SJCRH30 (cell line): ENCODE measurements around the gene SYT1. TPM values are rescaled to one million over a fixed set of nuclear protein-coding genes. Genes with fewer than 3 reads are reported as not detected.
A peak's percentile ranks its signal among the peaks of the same experiment; 100 is the strongest.

Source experiments
- DNase-seq, 2 experiments: peaks; one replicate each; pipeline ENCODE4 v3.0.0-alpha.2; 2015 to 2020
- H3K27ac ChIP-seq: fragments of 250-450 bp; sonication (Bioruptor Pico); 2 replicates; pipeline ENCODE4 v1.5.1; 2020; ENCODE audit warnings: mild to moderate bottlenecking, moderate library complexity
- H3K27me3 ChIP-seq: fragments of 250-450 bp; sonication (Bioruptor Pico); 2 replicates; pipeline ENCODE4 v1.5.1; 2020; ENCODE audit warnings: mild to moderate bottlenecking, moderate library complexity
- H3K36me3 ChIP-seq: fragments of 250-450 bp; sonication (Bioruptor Pico); 2 replicates; pipeline ENCODE4 v1.5.1; 2020; ENCODE audit warnings: mild to moderate bottlenecking, moderate library complexity
- H3K4me1 ChIP-seq: fragments of 250-450 bp; sonication (Bioruptor Pico); 2 replicates; pipeline ENCODE4 v1.5.1; 2020; ENCODE audit warnings: mild to moderate bottlenecking, moderate library complexity
- H3K4me3 ChIP-seq: fragments of 250-450 bp; sonication (Bioruptor Pico); 2 replicates; pipeline ENCODE4 v1.5.1; 2020; ENCODE audit warnings: mild to moderate bottlenecking, moderate library complexity
- H3K9me3 ChIP-seq: fragments of 250-450 bp; sonication (Bioruptor Pico); replicated peaks from 2 replicates; pipeline ENCODE4 v1.5.1; 2020; ENCODE audit warnings: mild to moderate bottlenecking, moderate library complexity
- total RNA-seq: library from RNA; depleted of rRNA; stranded (reverse); fragments of >200 nt; shearing (Covaris generic); gene quantifications from 2 replicates; pipeline ENCODE4 v1.2.3, GENCODE V29; 2014

SYT1 gene
- total RNA-seq, 1 experiment from 2014 or later: 6.8 TPM

DNA sequence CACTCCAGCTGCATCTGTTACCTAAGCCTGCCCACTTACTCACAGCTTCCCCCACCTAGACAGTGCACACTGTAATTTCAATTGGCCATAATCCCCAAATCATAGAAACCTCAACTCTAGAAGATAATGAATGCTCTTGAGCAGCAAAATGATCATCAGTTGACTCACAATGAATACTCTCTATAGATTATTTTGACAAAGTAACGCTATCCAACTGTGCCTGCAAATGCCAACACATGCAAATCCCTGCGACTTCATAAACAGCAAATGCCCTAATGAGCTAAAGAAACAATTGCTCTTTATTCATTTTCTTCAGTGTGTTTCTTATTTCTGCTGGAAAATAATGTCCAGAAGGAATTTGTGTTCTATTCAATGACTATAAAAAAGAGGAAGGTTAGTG is 506.7 kb downstream of the SYT1 start:
- no peaks in the 10 kb centered on the region for H3K36me3 ChIP-seq
- H3K9me3 ChIP-seq: no peaks in the 10 kb centered on the region
- H3K4me3 ChIP-seq: no peak overlapping the region
- no peaks in the 10 kb centered on the region for H3K27me3 ChIP-seq
- H3K27ac ChIP-seq: no peak overlapping the region
- H3K4me1 ChIP-seq: no peaks in the 10 kb centered on the region
- no peak for DNase-seq

DNA sequence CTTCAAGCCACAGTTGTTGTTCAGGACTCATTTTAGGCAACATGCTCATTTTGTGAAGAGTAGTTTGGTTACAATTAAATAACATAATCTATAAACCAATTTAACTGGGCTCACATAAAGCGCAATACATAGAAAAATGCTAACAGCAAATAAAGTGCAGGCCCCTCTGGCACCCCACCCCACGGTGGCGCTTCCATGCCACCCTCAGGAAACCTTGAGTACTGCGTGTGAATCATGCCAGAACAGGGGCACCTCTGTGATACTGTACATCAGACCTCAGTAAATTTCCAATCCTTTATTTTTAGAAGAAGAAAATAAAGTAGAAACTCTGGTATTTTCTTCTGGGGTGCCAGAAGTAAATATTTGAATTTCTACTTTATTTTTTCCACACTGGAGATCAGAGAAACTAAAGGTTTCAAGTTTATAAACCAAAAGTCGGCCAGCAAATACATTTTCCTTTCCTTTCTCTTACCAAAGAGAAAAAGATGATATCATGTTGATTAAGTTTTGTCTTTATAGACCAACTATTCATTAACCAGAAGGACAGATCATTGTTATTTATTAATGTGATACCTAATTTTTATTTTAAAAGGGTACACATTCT is 509.4 kb downstream of the SYT1 start:
- H3K4me1 ChIP-seq: no peaks in the 10 kb centered on the region
- no peaks in the 10 kb centered on the region for H3K36me3 ChIP-seq
- no peaks in the 10 kb centered on the region for H3K27me3 ChIP-seq
- no peaks in the 10 kb centered on the region for H3K9me3 ChIP-seq
- no peak overlapping the region for H3K4me3 ChIP-seq
- H3K27ac ChIP-seq: no peak overlapping the region
- peak; percentile 30 to 67 for DNase-seq

DNA sequence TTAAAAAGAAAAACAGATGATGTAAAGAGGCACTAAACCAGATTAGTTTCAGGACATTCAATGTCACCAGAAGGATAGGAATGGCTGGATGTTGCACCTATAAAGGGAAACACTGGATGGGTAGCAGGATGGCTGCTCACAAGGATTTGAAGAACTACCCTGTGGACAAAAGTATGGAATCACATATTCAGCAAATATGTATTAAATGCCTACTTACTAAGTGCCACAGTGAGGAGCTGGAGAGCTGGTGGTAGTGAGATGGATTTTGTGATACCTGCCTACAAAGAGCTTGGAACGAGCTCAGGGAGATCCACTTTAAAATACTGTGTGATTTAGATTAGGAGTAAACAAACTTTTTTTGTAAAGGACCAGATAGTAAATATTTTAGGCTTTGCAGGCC is 510.0 kb downstream of the SYT1 start:
- no peaks in the 10 kb centered on the region for H3K27me3 ChIP-seq
- no peaks in the 10 kb centered on the region for H3K9me3 ChIP-seq
- no peaks in the 10 kb centered on the region for H3K36me3 ChIP-seq
- no peaks in the 10 kb centered on the region for H3K4me1 ChIP-seq
- no peak for DNase-seq
- H3K4me3 ChIP-seq: no peak overlapping the region
- no peak overlapping the region for H3K27ac ChIP-seq

DNA sequence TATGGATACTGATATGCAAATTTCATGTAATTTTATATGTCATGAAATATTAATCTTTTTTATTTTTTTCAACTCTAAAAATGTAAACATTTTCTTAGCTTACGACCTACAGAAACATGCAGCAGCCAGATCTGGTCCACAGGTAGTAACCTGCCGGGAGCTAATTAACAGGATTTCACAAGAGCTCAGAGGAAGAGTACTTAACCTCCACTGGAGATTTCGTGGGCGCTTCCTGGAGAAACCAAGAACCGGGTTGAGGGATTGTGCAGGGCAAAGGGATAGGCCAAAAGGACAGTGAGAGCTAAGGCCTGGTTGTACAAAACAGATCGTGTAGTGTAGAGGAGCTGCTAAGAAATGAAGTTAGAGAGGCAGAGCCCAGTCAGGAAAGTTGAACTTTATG is 510.5 kb downstream of the SYT1 start:
- H3K27ac ChIP-seq: no peak overlapping the region
- H3K27me3 ChIP-seq: no peaks in the 10 kb centered on the region
- no peaks in the 10 kb centered on the region for H3K36me3 ChIP-seq
- H3K4me3 ChIP-seq: no peak overlapping the region
- no peaks in the 10 kb centered on the region for H3K9me3 ChIP-seq
- H3K4me1 ChIP-seq: no peaks in the 10 kb centered on the region
- DNase-seq: no peak

DNA sequence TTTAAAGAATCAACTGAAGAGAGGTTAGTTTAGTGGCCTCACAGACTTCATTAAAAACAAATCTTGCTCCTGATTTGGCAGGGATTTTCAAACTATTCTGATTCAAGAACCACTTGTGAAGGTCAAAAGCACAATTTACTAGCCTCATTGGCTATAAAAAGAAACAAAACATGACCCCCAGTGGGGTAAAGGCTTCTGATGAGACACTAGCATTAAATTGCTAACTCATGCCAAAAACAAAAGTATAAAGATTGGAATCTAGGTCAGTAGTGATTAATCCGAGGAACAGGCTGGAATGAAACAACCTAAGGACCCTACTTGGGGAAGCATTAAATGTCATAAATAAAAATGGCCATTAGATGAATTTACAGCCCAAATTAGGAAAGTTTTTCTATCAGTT is 513.9 kb downstream of the SYT1 start:
- H3K9me3 ChIP-seq: no peaks in the 10 kb centered on the region
- H3K27me3 ChIP-seq: no peaks in the 10 kb centered on the region
- H3K4me1 ChIP-seq: no peaks in the 10 kb centered on the region; the same call in 1 of the 2 replicates
- no peak overlapping the region for H3K27ac ChIP-seq
- no peak for DNase-seq
- H3K36me3 ChIP-seq: peaks cover under 1% of the 10 kb centered on the region; the same call in 1 of the 2 replicates
- H3K4me3 ChIP-seq: no peak overlapping the region

DNA sequence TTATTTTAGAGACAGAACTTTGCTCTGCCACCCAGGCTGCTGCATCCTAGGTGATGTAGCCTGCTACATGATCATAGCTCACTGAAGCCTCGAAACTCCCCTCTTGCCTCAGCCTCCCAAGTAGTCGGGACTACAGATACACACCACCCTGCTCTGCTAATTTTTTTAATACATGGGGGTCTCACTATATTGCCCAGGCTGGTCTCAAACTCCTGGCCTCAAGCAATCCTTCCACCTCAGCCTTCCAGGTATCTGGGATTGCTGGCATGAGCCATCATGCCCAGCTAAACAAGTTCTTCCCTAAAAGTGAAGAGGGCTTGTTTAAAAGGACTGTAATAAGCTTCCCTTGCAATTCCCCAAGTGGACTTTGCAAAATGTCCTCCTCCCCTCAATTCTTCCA is 515.8 kb downstream of the SYT1 start:
- Histone ChIP-seq H3K27ac (no peak overlapping the region), H3K9me3 (no peaks in the 10 kb centered on the region), H3K4me3 (no peak overlapping the region), H3K4me1 (no peaks in the 10 kb centered on the region; the same call in 1 of the 2 replicates), H3K36me3 (peaks cover 2% of the 10 kb centered on the region; the same call in 1 of the 2 replicates), H3K27me3 (no peaks in the 10 kb centered on the region)
- no peak for DNase-seq

DNA sequence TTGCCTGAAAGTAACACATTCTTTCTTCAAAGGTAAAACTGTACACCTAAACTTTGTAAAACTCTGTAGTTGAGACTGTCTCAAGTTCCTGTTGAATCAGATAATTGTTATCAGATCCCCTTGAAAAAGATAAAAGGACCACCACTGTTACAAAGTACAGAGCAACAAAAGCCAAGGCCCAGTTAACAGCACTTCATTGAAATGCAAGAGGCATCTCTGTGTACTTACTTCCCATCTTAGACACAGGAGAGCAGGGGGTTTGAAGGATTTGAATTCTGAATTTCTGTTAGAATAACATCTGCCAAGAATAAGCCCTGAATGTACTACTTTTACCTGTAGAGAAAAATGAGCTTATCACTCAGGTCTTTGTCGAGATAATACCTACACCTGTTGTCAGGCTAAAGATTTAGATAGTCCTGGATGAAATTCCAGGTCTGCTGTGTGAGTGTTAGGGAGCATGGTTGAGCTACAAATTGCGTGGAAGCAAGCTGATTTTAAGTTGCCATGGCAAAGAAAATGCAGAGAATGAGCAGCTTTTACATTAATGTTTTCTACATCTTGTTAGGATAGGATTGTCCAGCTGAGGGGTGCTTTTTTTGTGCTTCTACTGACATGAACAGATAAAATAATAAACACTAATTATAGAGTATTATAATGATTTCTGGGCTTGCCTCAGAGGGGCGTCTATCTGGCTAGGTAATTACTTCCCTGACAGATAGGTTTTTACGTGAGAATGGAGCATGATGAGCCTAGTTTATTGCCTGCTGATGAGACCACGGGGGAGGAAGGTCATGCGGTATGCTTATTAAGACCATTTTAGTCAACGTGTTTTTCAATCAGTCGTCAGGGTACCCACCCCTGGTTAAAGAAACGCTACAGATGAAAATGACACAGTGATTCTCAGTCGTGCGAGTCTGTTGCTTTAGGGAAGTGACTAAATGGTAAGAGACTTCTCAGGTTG is 517.0 kb downstream of the SYT1 start:
- Histone ChIP-seq H3K9me3 (no peaks in the 10 kb centered on the region), H3K27me3 (no peaks in the 10 kb centered on the region), H3K4me1 (no peaks in the 10 kb centered on the region; the same call in 1 of the 2 replicates), H3K36me3 (peaks cover 2% of the 10 kb centered on the region; the same call in 1 of the 2 replicates), H3K4me3 (no peak overlapping the region), H3K27ac (no peak overlapping the region)
- DNase-seq: no peak

DNA sequence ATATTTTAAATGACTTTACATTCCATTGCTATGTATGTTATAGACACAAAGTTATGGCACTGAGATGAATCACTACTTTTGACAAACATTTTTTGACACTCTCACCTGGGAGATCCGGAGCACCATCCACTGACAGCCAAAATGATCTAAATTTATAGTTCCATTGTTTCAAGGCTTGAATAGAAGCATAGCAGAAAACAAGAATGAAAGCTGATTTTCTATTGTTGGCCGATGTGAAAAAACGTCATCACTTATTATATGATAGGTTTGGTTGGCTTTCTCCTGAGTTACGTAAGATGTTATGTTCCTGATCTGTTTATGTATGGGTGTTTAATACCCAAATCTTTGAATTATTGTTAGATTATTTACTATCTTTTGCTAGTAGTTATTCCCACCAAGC is 520.0 kb downstream of the SYT1 start:
- DNase-seq: no peak
- Histone ChIP-seq H3K4me1 (no peaks in the 10 kb centered on the region; the same call in 1 of the 2 replicates), H3K27me3 (no peaks in the 10 kb centered on the region), H3K36me3 (peaks cover 2% of the 10 kb centered on the region; the same call in 1 of the 2 replicates), H3K9me3 (no peaks in the 10 kb centered on the region), H3K4me3 (no peak overlapping the region), H3K27ac (no peak overlapping the region)

DNA sequence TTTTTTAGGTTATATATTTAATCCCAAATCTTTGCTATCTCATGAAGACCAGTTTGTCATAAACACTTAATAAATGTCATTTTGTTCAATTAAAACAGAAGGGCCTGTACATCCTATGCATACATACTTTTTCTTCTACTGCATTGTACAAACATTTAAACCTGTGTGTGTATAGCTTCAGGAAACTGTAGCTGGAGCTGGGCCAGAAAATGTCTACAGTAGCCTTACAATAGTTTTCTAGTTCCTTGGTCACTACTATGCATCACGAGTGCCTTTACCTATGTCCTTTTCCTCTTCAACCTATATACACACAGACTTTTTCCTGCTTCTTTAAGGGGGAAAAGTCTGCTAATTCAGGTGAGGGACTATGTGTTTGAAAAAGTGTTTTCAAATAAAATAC is 523.4 kb downstream of the SYT1 start:
- H3K4me1 ChIP-seq: no peaks in the 10 kb centered on the region

DNA sequence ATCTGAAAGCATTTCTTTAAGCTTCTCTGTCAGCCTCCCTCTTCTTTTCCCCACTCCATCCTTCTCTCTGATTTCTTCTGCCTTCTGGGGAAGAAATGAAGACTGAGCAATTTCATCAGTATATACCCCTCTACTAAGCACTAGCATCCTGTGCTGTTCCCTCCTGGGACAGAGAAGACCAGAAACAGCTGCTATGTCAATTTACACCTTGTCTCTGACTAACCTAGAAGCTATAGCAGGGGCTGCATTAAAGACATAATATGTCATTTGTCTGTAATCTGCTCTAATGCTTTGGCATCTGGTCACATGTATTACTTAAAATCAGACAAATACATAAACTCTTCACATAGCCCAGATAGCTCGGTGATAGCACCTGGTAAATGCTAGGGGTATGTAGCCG is 529.3 kb downstream of the SYT1 start:
- H3K27me3 ChIP-seq: no peaks in the 10 kb centered on the region
- H3K4me1 ChIP-seq: peaks cover 5% of the 10 kb centered on the region; the same call in 1 of the 2 replicates
- H3K36me3 ChIP-seq: no peaks in the 10 kb centered on the region
- H3K4me3 ChIP-seq: no peak overlapping the region
- DNase-seq: peak in 1 of 2 experiments; percentile 18
- H3K9me3 ChIP-seq: no peaks in the 10 kb centered on the region
- no peak overlapping the region for H3K27ac ChIP-seq

More for the DNA sequence above, 523.4 kb downstream of the SYT1 start:
- H3K27me3 ChIP-seq: no peaks in the 10 kb centered on the region
- no peak overlapping the region for H3K27ac ChIP-seq
- H3K4me3 ChIP-seq: no peak overlapping the region
- peaks cover 2% of the 10 kb centered on the region; the same call in 1 of the 2 replicates for H3K36me3 ChIP-seq
- H3K9me3 ChIP-seq: no peaks in the 10 kb centered on the region
- no peak for DNase-seq

DNA sequence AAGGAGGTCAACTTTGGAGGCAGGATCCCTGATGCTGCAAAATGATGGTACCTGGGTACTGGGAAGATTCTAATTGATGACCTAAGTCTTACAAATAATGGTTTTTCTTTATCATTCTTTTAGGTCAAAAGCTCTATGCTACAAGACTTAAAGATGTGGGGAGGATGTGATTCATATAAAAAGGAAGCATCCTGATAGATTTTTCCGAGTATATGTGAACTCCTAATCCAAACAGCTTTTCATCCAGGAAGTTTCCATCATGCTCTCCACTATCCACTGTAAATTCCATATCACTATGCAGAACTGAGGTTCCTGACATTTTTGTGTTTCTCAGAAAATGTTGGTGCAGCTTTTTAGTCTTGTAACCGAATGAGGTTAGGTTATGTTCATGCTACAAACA is 533.0 kb downstream of the SYT1 start:
- Histone ChIP-seq H3K27ac (no peak overlapping the region), H3K36me3 (no peaks in the 10 kb centered on the region), H3K9me3 (no peaks in the 10 kb centered on the region), H3K4me3 (no peak overlapping the region), H3K4me1 (peaks cover 5% of the 10 kb centered on the region; the same call in 1 of the 2 replicates), H3K27me3 (no peaks in the 10 kb centered on the region)
- no peak for DNase-seq

DNA sequence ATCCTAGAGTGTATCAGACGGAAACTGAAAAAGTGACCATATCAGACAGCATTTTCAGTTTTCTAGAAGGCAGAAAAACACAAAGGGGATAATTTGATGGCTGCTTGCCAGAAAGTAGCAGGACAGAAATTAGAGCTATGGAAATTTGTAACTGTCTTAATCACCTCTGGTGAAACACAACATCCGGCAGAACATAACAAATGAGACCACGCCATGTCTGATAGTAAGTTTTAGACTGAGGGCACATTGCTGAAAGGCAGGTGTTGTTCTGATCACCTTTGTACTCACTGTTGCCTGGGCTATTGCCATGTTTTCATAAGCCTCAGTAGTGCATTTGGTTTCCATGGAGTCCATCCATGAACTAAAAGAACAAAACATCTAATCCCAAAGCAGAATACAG is 535.9 kb downstream of the SYT1 start:
- Histone ChIP-seq H3K4me1 (no peaks in the 10 kb centered on the region), H3K36me3 (no peaks in the 10 kb centered on the region), H3K27me3 (no peaks in the 10 kb centered on the region), H3K9me3 (no peaks in the 10 kb centered on the region), H3K4me3 (no peak overlapping the region), H3K27ac (no peak overlapping the region)
- DNase-seq: no peak

DNA sequence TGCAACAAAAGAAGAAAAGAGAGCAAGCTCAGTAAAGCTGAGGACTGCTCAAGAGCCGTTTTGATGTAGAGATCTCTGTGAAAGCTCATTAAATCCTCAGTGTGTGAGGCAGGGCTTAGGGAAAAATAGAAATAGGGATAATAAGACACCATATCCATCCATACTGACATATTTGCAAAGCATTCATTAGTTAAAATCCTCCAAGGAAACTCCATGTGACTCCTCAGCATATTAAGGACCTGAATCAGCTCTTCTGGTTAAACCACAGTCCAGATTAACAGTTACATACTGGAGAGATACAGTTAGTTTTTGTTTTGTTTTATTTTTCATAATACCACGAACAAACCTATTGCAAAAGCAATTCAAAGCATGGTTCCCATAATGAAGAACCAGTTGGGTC is 538.0 kb downstream of the SYT1 start:
- H3K4me3 ChIP-seq: no peak overlapping the region
- no peaks in the 10 kb centered on the region for H3K4me1 ChIP-seq
- no peaks in the 10 kb centered on the region for H3K27me3 ChIP-seq
- H3K9me3 ChIP-seq: no peaks in the 10 kb centered on the region
- DNase-seq: no peak
- H3K27ac ChIP-seq: no peak overlapping the region
- no peaks in the 10 kb centered on the region for H3K36me3 ChIP-seq

DNA sequence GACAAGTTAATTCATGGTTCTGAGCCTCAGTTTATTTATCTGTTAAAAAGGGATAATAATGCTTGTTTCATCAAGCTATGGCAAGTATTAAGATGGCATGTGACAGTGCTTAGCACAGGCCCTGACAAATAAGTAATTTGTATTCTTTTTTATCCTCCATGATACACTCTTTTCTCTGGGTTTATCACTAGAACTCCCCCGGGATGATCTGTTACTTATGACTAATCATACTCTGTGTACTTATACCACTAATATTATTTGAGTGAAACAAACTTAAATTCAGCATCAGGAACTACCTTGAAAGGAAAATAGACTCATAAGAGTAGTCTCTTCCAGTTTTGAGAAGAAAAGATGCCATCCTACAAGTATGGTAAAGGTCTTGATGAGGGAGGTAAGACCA is 542.4 kb downstream of the SYT1 start:
- no peak overlapping the region for H3K27ac ChIP-seq
- H3K9me3 ChIP-seq: no peaks in the 10 kb centered on the region
- H3K36me3 ChIP-seq: no peaks in the 10 kb centered on the region
- no peak overlapping the region for H3K4me3 ChIP-seq
- H3K27me3 ChIP-seq: no peaks in the 10 kb centered on the region
- H3K4me1 ChIP-seq: peaks cover 4% of the 10 kb centered on the region; the same call in 1 of the 2 replicates
- no peak for DNase-seq
